Activated CD4-positive, alpha-beta T cell treated with anti-CD3 and anti-CD28 coated beads, Interleukin-2, amount 10 ng/mL, durations not matched to agents 24 days and 14 days (primary cell): Measurements from ENCODE around the gene SMIM12. TPM values are rescaled to one million over a fixed set of nuclear protein-coding genes. Genes with fewer than 3 reads are reported as not detected.
A peak's percentile ranks its signal among the peaks of the same experiment; 100 is the strongest.

ENCODE experiments used
- DNase-seq: peaks from one replicate; pipeline ENCODE4 v3.0.0; 2022
- H3K27ac Mint-ChIP-seq: one replicate; pipeline ENCODE4 v1.8.0; 2022; ENCODE audit warnings: mild to moderate bottlenecking, mixed read lengths
- H3K27me3 Mint-ChIP-seq: one replicate; pipeline ENCODE4 v1.8.0; 2022; ENCODE audit warnings: mixed read lengths
- H3K36me3 Mint-ChIP-seq: one replicate; pipeline ENCODE4 v1.8.0; 2022; ENCODE audit warnings: low read depth, mild to moderate bottlenecking, mixed read lengths
- H3K4me1 Mint-ChIP-seq: one replicate; pipeline ENCODE4 v1.8.0; 2021; ENCODE audit warnings: mixed read lengths
- H3K4me3 Mint-ChIP-seq: one replicate; pipeline ENCODE4 v1.8.0; 2022; ENCODE audit warnings: mild to moderate bottlenecking, moderate library complexity, mixed read lengths
- H3K9me3 Mint-ChIP-seq: one replicate; pipeline ENCODE4 v1.8.0; 2021; ENCODE audit warnings: mixed read lengths
- intact Hi-C: fragments of 100-400 bp; cut with micrococcal nuclease; formaldehyde crosslinking; loops from one replicate; pipeline ENCODE4 v1.15.1; 2023
- total RNA-seq: library from RNA; stranded (reverse); gene quantifications from 2 replicates; pipeline ENCODE4 v1.2.3, GENCODE V29; 2022

Gene SMIM12
- total RNA-seq, 1 donor from 2014 or later: 63.2 TPM

DNA sequence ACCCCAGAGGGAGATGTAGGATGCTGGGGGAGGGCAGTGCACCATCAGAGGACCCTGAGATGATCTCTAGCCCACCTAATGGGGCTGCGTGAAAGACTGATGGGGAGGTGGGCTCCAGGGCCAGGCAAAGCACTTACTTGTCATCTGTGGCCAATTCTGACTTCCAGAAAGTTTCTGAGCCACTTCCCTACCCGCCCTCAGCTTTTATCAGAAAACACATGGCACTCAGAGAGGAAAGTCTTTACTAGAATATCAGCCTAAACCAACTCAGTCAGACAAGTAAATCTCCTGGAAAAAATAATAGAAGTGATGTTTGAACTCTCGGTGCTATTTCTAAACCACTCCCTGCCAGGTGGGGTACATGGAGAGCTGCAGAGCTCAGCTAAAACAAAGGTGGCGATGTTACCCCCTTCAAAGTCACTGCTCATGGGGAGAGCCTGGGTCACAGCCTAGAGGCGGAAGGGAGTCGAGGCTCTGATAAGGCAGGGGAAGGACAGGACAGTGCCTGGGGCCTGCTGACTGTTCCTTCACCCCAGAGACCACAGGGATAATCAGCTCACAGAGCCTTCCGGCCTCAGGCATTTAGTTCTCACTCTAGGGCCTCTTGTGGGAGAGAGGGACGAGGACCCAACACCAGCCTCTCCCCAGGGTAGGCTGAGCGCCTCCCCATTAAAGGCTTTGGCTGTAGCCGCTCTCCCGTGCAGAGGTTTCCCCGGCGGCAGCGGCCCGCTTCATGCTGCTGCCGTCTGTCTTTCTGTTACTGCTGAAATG is 14.2 kb downstream of the SMIM12 start:
- intact Hi-C loops: no loop called here
- peaks cover 8% of the 10 kb centered on the region for H3K36me3 Mint-ChIP-seq
- no peaks in the 10 kb centered on the region for H3K27me3 Mint-ChIP-seq
- DNase-seq: no peak
- no peak overlapping the region for H3K27ac Mint-ChIP-seq
- no peak overlapping the region for H3K4me3 Mint-ChIP-seq
- peaks cover 4% of the 10 kb centered on the region for H3K4me1 Mint-ChIP-seq
- H3K9me3 Mint-ChIP-seq: no peaks in the 10 kb centered on the region

GRCh38 chr1:34844252-34844634 is 15.3 kb downstream of the SMIM12 start:
- Mint-ChIP-seq H3K4me3 (no peak overlapping the region), H3K27me3 (no peaks in the 10 kb centered on the region), H3K36me3 (peaks cover 5% of the 10 kb centered on the region), H3K9me3 (no peaks in the 10 kb centered on the region), H3K4me1 (peaks cover 4% of the 10 kb centered on the region), H3K27ac (no peak overlapping the region)
- intact Hi-C loops: no loop called here
- DNase-seq: no peak

DNA sequence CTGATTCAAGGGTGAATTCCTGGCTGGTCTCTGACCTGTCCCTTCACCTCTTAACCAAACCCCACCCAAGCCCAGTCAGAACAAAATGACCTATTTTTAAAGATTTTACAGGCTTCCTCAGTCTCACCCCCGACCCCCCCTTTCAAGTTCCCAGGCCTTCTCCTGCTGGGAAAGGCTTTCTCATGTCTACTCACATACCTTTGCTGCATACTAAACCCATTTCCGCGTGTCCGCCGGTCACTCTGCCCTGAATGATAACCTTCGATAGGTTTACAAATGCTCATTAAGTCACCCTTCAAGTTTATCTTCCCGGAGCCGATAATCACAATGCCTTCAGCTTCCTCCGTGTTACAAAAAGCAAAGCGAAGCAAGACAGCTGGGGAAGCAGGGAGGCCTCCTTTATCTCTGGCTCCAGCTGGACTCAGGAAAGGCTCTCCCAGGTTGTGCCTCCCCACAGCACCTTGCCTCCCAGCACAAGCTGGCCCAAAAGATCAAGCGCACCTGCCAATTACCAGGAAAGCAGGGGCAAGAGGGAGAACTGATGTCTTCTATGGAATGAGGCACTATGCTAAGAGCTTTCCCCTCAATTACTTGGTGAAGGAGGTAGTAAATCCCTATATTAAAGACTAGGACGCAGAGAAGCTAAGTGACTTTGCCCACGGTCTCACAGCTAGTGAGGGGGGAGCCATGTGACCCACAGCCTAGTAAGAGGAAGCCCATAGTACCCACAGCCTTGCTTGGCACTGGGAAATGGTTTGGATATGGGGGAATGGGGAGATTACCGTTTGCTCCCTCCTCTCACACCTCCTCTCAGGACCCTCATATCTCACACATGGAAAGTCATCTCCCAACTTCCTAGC is 15.9 kb downstream of the SMIM12 start:
- Mint-ChIP-seq H3K36me3 (peaks cover 2% of the 10 kb centered on the region), H3K9me3 (no peaks in the 10 kb centered on the region)

DNA sequence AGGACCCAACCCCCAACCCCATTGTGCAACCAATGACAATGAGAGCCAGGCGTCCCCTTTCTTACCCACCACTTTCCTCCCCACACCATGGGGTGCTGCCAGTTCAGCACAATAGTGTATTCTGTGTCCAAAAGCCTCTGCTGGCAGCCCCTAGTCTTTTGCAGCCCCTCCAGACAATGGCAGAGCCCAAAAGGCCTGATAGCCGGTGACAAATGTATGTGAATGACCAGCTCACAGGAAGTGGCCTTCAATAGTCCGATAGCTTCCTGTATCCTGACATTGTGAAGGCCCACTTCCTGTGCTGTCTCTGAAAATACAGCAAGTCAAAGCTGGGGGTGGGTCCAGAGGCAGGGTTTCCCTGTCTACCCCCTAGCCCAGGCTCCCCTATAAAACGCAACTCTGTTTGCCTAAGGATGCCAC is 16.6 kb downstream of the SMIM12 start:
- Mint-ChIP-seq H3K9me3 (no peaks in the 10 kb centered on the region), H3K36me3 (no peaks in the 10 kb centered on the region), H3K27me3 (no peaks in the 10 kb centered on the region), H3K27ac (no peak overlapping the region), H3K4me1 (peaks cover 4% of the 10 kb centered on the region), H3K4me3 (no peak overlapping the region)
- DNase-seq: no peak
- intact Hi-C loops: no loop called here

More for the DNA sequence above, 15.9 kb downstream of the SMIM12 start:
- Mint-ChIP-seq H3K4me3 (no peak overlapping the region), H3K4me1 (peaks cover 4% of the 10 kb centered on the region), H3K27me3 (no peaks in the 10 kb centered on the region), H3K27ac (no peak overlapping the region)
- intact Hi-C loops: no loop called here
- no peak for DNase-seq

DNA sequence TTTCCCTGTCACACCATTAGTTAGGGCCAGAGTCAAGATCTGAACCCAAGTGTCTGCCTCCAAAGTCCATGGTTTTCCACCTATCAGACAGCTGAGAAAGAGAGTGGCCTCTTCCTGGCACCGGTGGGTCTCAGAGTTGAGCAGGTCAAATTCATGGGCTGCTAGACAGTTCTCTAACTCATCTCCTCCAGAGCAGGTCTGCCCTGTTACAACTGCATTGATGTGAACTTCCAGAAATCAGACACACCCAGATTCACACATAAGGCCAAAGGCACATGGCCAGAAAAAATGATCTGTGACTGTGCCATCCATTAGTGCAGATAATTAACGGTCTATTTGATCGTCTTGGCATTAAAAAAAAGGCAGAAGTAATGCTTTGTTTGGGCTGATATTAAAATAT is 17.5 kb downstream of the SMIM12 start:
- H3K4me1 Mint-ChIP-seq: peaks cover 4% of the 10 kb centered on the region
- H3K27me3 Mint-ChIP-seq: no peaks in the 10 kb centered on the region
- no peak overlapping the region for H3K27ac Mint-ChIP-seq
- DNase-seq: no peak
- no peaks in the 10 kb centered on the region for H3K36me3 Mint-ChIP-seq
- H3K4me3 Mint-ChIP-seq: no peak overlapping the region
- intact Hi-C loops: no loop called here
- no peaks in the 10 kb centered on the region for H3K9me3 Mint-ChIP-seq

- Mint-ChIP-seq H3K4me1 (peaks cover 4% of the 10 kb centered on the region), H3K4me3 (no peak overlapping the region), H3K27ac (no peak overlapping the region), H3K36me3 (no peaks in the 10 kb centered on the region), H3K9me3 (no peaks in the 10 kb centered on the region), H3K27me3 (no peaks in the 10 kb centered on the region)
- no peak for DNase-seq
- intact Hi-C loops: no loop called here
These were observed 19.1 kb downstream of the SMIM12 start for GRCh38 chr1:34840426-34840825.

- Mint-ChIP-seq H3K27me3 (no peaks in the 10 kb centered on the region), H3K27ac (no peak overlapping the region), H3K9me3 (no peaks in the 10 kb centered on the region), H3K36me3 (no peaks in the 10 kb centered on the region), H3K4me3 (no peak overlapping the region), H3K4me1 (peaks cover 4% of the 10 kb centered on the region)
- intact Hi-C loops: no loop called here
- no peak for DNase-seq
These were observed 19.8 kb downstream of the SMIM12 start for GRCh38 chr1:34839526-34840305.

DNA sequence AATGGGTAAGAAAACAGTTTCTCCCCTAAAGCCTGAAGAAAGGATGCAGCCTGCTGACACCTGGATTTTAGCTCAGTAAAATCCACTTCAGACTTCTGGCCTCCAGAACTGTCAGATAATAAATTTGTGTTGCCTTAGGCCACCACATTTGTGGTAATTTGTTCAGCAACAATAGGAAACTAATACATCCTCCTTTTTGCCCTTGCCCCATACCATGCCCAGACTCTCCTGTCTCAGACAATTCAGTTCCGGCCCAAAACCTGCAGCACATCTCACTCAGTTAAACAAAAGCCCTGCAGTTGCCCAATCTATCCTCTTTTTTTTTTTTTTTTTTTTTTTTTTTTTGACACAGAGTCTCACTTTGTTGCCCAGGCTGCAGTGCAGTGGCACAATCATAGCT is 25.8 kb downstream of the SMIM12 start:
- no peaks in the 10 kb centered on the region for H3K27me3 Mint-ChIP-seq
- no peak overlapping the region for H3K27ac Mint-ChIP-seq
- intact Hi-C loops: no loop called here
- DNase-seq: no peak
- H3K9me3 Mint-ChIP-seq: no peaks in the 10 kb centered on the region
- H3K4me3 Mint-ChIP-seq: no peak overlapping the region
- H3K4me1 Mint-ChIP-seq: no peaks in the 10 kb centered on the region
- H3K36me3 Mint-ChIP-seq: no peaks in the 10 kb centered on the region

- H3K27me3 Mint-ChIP-seq: no peaks in the 10 kb centered on the region
- no peaks in the 10 kb centered on the region for H3K9me3 Mint-ChIP-seq
- no peak overlapping the region for H3K27ac Mint-ChIP-seq
- no peaks in the 10 kb centered on the region for H3K36me3 Mint-ChIP-seq
- no peak for DNase-seq
- H3K4me1 Mint-ChIP-seq: no peaks in the 10 kb centered on the region
- no peak overlapping the region for H3K4me3 Mint-ChIP-seq
- intact Hi-C loops: no loop called here
These were observed 27.8 kb downstream of the SMIM12 start for GRCh38 chr1:34831721-34832246.

DNA sequence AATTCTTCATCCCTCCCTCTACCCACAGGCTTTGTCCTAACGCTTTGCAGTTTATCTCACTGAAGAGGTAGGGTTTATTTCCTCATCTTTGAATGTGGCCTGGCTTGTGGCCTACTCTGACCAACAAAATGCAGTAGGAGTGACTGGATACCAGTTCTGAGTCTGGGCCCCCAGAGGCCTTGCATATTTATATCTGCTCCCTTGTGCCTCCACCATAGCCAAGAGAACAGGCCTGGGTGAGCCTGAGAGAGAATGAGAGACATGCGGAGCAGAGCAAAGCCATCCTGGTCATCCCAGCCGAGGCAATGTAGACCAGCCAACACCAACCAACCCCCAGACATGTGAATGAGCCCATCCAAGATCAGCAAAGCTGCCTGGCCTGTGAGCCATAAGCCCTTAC is 30.3 kb downstream of the SMIM12 start:
- H3K4me3 Mint-ChIP-seq: no peak overlapping the region
- no peak overlapping the region for H3K27ac Mint-ChIP-seq
- H3K4me1 Mint-ChIP-seq: no peaks in the 10 kb centered on the region
- no peaks in the 10 kb centered on the region for H3K9me3 Mint-ChIP-seq
- no peaks in the 10 kb centered on the region for H3K27me3 Mint-ChIP-seq
- DNase-seq: no peak
- H3K36me3 Mint-ChIP-seq: no peaks in the 10 kb centered on the region
- intact Hi-C loops: no loop called here

GRCh38 chr1:34828611-34829010 is 30.9 kb downstream of the SMIM12 start:
- H3K9me3 Mint-ChIP-seq: no peaks in the 10 kb centered on the region
- no peaks in the 10 kb centered on the region for H3K36me3 Mint-ChIP-seq
- intact Hi-C loops: no loop called here
- no peak overlapping the region for H3K4me3 Mint-ChIP-seq
- no peaks in the 10 kb centered on the region for H3K27me3 Mint-ChIP-seq
- no peaks in the 10 kb centered on the region for H3K4me1 Mint-ChIP-seq
- DNase-seq: peak; percentile 39
- H3K27ac Mint-ChIP-seq: no peak overlapping the region

DNA sequence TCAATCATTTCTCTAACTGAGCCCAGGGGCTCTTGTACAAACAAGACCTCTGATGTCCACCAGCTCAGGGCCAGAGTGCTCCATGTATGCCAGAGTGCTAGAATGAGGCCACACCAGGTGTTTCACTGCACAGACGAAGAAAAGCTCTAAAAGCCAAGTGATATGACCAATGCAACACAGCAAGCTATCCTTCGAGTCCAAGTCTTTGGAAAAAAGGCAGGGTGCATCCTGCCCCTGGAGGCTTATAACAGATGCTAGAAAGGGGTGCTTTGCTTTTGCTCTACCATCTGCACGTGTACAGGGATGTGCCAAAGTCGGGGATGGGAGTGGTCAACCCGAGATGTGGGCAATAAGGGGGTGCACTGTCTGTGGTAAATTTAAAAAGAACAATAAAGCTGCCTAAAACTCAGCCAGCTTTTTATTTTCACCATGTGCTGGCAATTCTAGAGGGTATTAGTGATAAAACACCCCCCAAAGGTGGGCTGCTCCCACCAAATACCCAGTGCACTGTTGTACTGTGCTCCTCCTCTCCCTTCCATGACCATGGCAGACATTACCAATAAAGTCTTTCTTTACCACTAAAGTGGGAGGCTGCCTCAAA is 32.1 kb downstream of the SMIM12 start:
- H3K27ac Mint-ChIP-seq: no peak overlapping the region
- no peak overlapping the region for H3K4me3 Mint-ChIP-seq
- H3K36me3 Mint-ChIP-seq: no peaks in the 10 kb centered on the region
- DNase-seq: peak; percentile 41
- no peaks in the 10 kb centered on the region for H3K27me3 Mint-ChIP-seq
- intact Hi-C loops: no loop called here
- H3K9me3 Mint-ChIP-seq: no peaks in the 10 kb centered on the region
- no peaks in the 10 kb centered on the region for H3K4me1 Mint-ChIP-seq

GRCh38 chr1:34825455-34826091 is 34.0 kb downstream of the SMIM12 start:
- H3K27ac Mint-ChIP-seq: no peak overlapping the region
- intact Hi-C loops: no loop called here
- H3K27me3 Mint-ChIP-seq: no peaks in the 10 kb centered on the region
- H3K4me3 Mint-ChIP-seq: no peak overlapping the region
- no peaks in the 10 kb centered on the region for H3K9me3 Mint-ChIP-seq
- no peaks in the 10 kb centered on the region for H3K4me1 Mint-ChIP-seq
- no peaks in the 10 kb centered on the region for H3K36me3 Mint-ChIP-seq
- peak; percentile 40 for DNase-seq
